RWPE2 (cell line): ENCODE measurements around the gene NLRP5.

Experiments used
- ATAC-seq: fragments of 200-7000 bp; cut with Tn5 transposase; 3 replicates; pipeline ENCODE4 v1.9.1; 2021; ENCODE audit warnings: low read depth
- DNase-seq: peaks from one replicate; pipeline ENCODE4 v3.0.0-alpha.2; 2020; ENCODE audit warnings: low spot score
- H3K27ac ChIP-seq: fragments of 450-650 bp; 2 replicates; pipeline ENCODE4 v1.5.1; 2017; ENCODE audit warnings: mild to moderate bottlenecking; ENCODE audit not compliant: poor library complexity, severe bottlenecking
- H3K27me3 ChIP-seq: fragments of 250-450 bp; sonication (Bioruptor Pico); 2 replicates; pipeline ENCODE4 v1.5.1; 2021; ENCODE audit warnings: mild to moderate bottlenecking, moderate library complexity; ENCODE audit not compliant: insufficient read depth, poor library complexity, severe bottlenecking
- H3K36me3 ChIP-seq: fragments of 250-450 bp; sonication (Bioruptor Pico); 2 replicates; pipeline ENCODE4 v1.5.1; 2020; ENCODE audit warnings: low read depth, mild to moderate bottlenecking, moderate library complexity
- H3K4me1 ChIP-seq: fragments of 250-450 bp; sonication (Bioruptor Pico); 2 replicates; pipeline ENCODE4 v1.5.1; 2021; ENCODE audit warnings: mild to moderate bottlenecking, moderate library complexity; ENCODE audit not compliant: insufficient read depth, poor library complexity, severe bottlenecking
- H3K4me3 ChIP-seq: fragments of 250-450 bp; sonication (Bioruptor Pico); 2 replicates; pipeline ENCODE4 v1.5.1; 2021; ENCODE audit warnings: mild to moderate bottlenecking, moderate library complexity; ENCODE audit not compliant: severe bottlenecking
- H3K9me3 ChIP-seq: fragments of 250-450 bp; sonication (Bioruptor Pico); 2 replicates; pipeline ENCODE4 v1.5.1; 2021; ENCODE audit warnings: mild to moderate bottlenecking, moderate library complexity; ENCODE audit not compliant: severe bottlenecking
- TF ChIP-seq, protein P1 (sequence below): fragments of 450-650 bp; IDR thresholded peaks from one replicate; pipeline ENCODE4 v1.5.1; 2017; ENCODE audit warnings: mild to moderate bottlenecking, moderate library complexity; ENCODE audit not compliant: poor library complexity, severe bottlenecking

The NLRP5 gene

DNA sequence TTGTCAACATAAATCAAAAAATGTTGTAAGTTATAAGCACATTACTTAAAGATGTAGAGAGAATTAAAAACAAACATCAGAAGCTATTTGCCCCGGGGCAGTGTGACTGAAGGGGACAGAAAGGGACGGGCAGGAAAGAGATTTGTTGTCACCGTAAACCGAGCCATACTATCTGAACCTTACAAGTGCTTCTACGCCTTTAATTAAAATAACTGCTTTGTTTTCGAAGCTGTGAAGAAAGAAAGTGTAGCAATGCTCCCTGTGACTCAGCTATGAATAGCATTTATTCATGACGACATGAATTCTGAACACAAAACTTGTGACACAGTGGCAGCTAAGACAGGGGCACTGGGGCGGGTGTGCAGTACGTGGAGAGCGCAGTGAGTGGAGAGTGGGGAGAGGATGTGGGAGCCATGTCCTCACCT lies 104.5 kb downstream of the NLRP5 start:
- H3K4me1 ChIP-seq = no peaks in the 10 kb centered on the region
- DNase-seq = no peak
- peak; percentile 65 for ATAC-seq
- no peaks in the 10 kb centered on the region for H3K9me3 ChIP-seq
- TF ChIP-seq, protein P1, sequence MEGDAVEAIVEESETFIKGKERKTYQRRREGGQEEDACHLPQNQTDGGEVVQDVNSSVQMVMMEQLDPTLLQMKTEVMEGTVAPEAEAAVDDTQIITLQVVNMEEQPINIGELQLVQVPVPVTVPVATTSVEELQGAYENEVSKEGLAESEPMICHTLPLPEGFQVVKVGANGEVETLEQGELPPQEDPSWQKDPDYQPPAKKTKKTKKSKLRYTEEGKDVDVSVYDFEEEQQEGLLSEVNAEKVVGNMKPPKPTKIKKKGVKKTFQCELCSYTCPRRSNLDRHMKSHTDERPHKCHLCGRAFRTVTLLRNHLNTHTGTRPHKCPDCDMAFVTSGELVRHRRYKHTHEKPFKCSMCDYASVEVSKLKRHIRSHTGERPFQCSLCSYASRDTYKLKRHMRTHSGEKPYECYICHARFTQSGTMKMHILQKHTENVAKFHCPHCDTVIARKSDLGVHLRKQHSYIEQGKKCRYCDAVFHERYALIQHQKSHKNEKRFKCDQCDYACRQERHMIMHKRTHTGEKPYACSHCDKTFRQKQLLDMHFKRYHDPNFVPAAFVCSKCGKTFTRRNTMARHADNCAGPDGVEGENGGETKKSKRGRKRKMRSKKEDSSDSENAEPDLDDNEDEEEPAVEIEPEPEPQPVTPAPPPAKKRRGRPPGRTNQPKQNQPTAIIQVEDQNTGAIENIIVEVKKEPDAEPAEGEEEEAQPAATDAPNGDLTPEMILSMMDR = no peak
- H3K27ac ChIP-seq = no peak overlapping the region
- peaks cover 28% of the 10 kb centered on the region for H3K36me3 ChIP-seq
- no peaks in the 10 kb centered on the region for H3K27me3 ChIP-seq
- H3K4me3 ChIP-seq = no peak overlapping the region

GRCh38 chr19:56091751-56092546 lies 105.4 kb downstream of the NLRP5 start:
- no peak overlapping the region for H3K27ac ChIP-seq
- DNase-seq (no peak), ATAC-seq (no peak)
- TF ChIP-seq, protein P1 = no peak
- H3K4me3 ChIP-seq = no peak overlapping the region
- H3K4me1 ChIP-seq = no peaks in the 10 kb centered on the region
- H3K9me3 ChIP-seq = no peaks in the 10 kb centered on the region
- H3K27me3 ChIP-seq = no peaks in the 10 kb centered on the region
- peaks cover 28% of the 10 kb centered on the region for H3K36me3 ChIP-seq

DNA sequence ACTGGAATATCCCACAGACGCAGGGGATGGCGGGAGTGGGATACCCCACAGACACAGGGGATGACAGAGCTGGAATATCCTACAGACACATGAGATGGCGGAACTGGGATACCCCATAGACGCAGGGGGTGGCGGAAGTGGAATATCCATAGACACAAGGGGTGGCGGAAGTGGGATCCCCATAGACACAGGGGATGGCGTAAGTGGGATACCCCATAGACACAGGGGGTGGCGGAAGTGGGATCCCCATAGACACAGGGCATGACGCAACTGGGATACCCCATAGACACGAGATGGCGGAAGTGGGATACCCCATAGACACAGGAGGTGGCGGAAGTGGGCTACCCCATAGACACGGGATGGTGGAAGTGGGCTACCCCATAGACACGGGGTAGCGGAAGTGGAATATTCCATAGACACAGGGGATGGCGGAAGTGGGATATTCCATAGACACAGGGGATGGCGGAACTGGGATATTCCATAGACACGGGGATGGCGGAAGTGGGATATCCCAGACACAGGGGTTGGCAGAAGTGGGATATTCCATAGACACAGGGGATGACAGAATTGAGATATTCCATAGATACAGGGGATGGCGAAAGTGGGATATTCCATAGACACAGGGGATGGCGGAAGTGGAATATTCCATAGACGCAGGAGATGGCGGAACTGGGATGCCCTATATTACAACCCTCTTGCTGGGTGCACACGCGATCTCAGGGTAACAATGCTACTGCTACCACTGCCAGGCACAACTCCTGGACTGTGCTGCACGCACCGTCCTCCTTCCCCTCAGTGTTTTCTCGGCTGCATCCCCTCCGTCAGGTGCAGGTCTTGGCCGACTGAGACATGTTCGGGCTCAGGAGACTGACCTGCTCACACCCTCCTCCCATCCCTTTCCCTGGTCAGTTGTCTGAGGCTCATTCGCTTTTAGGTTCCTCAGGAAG lies 106.4 kb downstream of the NLRP5 start:
- H3K27ac ChIP-seq = no peak overlapping the region

GRCh38 chr19:56094449-56094848 lies 107.9 kb downstream of the NLRP5 start:
- TF ChIP-seq, protein P1 = no peak
- H3K27ac ChIP-seq = no peak overlapping the region
- H3K4me3 ChIP-seq = no peak overlapping the region
- no peaks in the 10 kb centered on the region for H3K9me3 ChIP-seq
- DNase-seq (no peak), ATAC-seq (no peak)
- peaks cover 33% of the 10 kb centered on the region for H3K36me3 ChIP-seq
- no peaks in the 10 kb centered on the region for H3K4me1 ChIP-seq
- H3K27me3 ChIP-seq = no peaks in the 10 kb centered on the region

More for the DNA sequence above, 106.4 kb downstream of the NLRP5 start:
- peaks cover 28% of the 10 kb centered on the region for H3K36me3 ChIP-seq
- DNase-seq (peak; percentile 21), ATAC-seq (no peak)
- no peaks in the 10 kb centered on the region for H3K9me3 ChIP-seq
- H3K4me3 ChIP-seq = no peak overlapping the region
- no peaks in the 10 kb centered on the region for H3K27me3 ChIP-seq
- H3K4me1 ChIP-seq = no peaks in the 10 kb centered on the region
- TF ChIP-seq, protein P1 = no peak
